K562 (cell line): Measurements from ENCODE around the gene TCAP.

Experiments
- CEBPB ChIP-seq: fragments of 450-650 bp; IDR thresholded peaks from 2 replicates; pipeline ENCODE4 v1.6.1; 2016; ENCODE audit warnings: missing genetic modification characterization, missing compliant biosample characterization
- EZH2 ChIP-seq: IDR thresholded peaks from 2 replicates; pipeline ENCODE4 v1.6.1; 2012; ENCODE audit warnings: low read depth, mild to moderate bottlenecking, inconsistent platforms, low read length, borderline replicate concordance
- GABPA ChIP-seq: fragments of 200-800 bp; sonication (Bioruptor generic); conservative IDR thresholded peaks from 2 replicates; pipeline ENCODE4 v1.6.1; 2016; ENCODE audit warnings: low read depth, missing genetic modification characterization, missing compliant biosample characterization
- GATA2 ChIP-seq: sonication (generic); formaldehyde crosslinking; IDR thresholded peaks from 2 replicates; pipeline ENCODE4 v1.4.0; 2020; ENCODE audit warnings: mild to moderate bottlenecking, missing genetic modification reagents
- PHF21A ChIP-seq: fragments of 450-650 bp; IDR thresholded peaks from 2 replicates; pipeline ENCODE4 v1.6.1; 2017; ENCODE audit warnings: low read depth, borderline replicate concordance
- SMC3 ChIP-seq: conservative IDR thresholded peaks from 2 replicates; pipeline ENCODE4 v1.6.1; 2011; ENCODE audit warnings: low read depth, low read length, improper control_type of control experiment; ENCODE audit not compliant: insufficient read depth
- SOX6 ChIP-seq: fragments of 450-650 bp; IDR thresholded peaks from 2 replicates; pipeline ENCODE4 v1.6.1; 2014; ENCODE audit warnings: mild to moderate bottlenecking
- ZNF184 ChIP-seq: sonication (generic); formaldehyde crosslinking; IDR thresholded peaks from 2 replicates; pipeline ENCODE4 v1.5.0; 2020; ENCODE audit warnings: missing genetic modification reagents
- TF ChIP-seq, protein P1 (sequence below): IDR thresholded peaks from 2 replicates; pipeline ENCODE4 v1.6.1; 2016; ENCODE audit warnings: missing genetic modification characterization, missing compliant biosample characterization
- TF ChIP-seq, protein P2 (sequence below), 3 experiments: IDR thresholded peaks in 2 of 3; conservative IDR thresholded peaks in 1 of 3; 2 replicates each; pipeline ENCODE4 v1.5.1; 2011 to 2012; ENCODE audit warnings: low read length in 3 of 3, mild to moderate bottlenecking in 3 of 3, control low read depth in 2 of 3, improper control_type of control experiment in 1 of 3, inconsistent platforms in 1 of 3, low read depth in 1 of 3, mixed read lengths in 1 of 3, moderate library complexity in 1 of 3; ENCODE audit not compliant: insufficient read depth in 2 of 3

- TF ChIP-seq SOX6: no peak
- TF ChIP-seq CEBPB (tag): no peak
- TF ChIP-seq EZH2: no peak
- TF ChIP-seq SMC3: no peak
- no peak for TF ChIP-seq PHF21A
- no peak for TF ChIP-seq GATA2 (CRISPR knock-in tag)
- TF ChIP-seq, protein P1, sequence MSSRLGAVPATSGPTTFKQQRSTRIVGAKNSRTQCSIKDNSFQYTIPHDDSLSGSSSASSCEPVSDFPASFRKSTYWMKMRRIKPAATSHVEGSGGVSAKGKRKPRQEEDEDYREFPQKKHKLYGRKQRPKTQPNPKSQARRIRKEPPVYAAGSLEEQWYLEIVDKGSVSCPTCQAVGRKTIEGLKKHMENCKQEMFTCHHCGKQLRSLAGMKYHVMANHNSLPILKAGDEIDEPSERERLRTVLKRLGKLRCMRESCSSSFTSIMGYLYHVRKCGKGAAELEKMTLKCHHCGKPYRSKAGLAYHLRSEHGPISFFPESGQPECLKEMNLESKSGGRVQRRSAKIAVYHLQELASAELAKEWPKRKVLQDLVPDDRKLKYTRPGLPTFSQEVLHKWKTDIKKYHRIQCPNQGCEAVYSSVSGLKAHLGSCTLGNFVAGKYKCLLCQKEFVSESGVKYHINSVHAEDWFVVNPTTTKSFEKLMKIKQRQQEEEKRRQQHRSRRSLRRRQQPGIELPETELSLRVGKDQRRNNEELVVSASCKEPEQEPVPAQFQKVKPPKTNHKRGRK (tag): no peak
- TF ChIP-seq, protein P2, sequence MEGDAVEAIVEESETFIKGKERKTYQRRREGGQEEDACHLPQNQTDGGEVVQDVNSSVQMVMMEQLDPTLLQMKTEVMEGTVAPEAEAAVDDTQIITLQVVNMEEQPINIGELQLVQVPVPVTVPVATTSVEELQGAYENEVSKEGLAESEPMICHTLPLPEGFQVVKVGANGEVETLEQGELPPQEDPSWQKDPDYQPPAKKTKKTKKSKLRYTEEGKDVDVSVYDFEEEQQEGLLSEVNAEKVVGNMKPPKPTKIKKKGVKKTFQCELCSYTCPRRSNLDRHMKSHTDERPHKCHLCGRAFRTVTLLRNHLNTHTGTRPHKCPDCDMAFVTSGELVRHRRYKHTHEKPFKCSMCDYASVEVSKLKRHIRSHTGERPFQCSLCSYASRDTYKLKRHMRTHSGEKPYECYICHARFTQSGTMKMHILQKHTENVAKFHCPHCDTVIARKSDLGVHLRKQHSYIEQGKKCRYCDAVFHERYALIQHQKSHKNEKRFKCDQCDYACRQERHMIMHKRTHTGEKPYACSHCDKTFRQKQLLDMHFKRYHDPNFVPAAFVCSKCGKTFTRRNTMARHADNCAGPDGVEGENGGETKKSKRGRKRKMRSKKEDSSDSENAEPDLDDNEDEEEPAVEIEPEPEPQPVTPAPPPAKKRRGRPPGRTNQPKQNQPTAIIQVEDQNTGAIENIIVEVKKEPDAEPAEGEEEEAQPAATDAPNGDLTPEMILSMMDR (IDR thresholded peaks at IDR 0.05 in 2 of 3, conservative IDR thresholded peaks at IDR 0.05 in 1 of 3; ENCODE audit: insufficient read depth in 2 of 3, low read depth in 1 of 3, low read length in 3 of 3): no peak
- TF ChIP-seq GABPA (tag): no peak
- TF ChIP-seq ZNF184 (CRISPR knock-in tag): no peak
Measured at GRCh38 chr17:39696731-39697130, 31.6 kb downstream of the TCAP start.
